ENCODE data around the gene CDKN2AIP.

- peak; percentile 28 for TF ChIP-seq CTCF (IDR thresholded peaks at IDR 0.05; ENCODE audit: insufficient read depth, low read length, poor library complexity, severe bottlenecking)
- TF ChIP-seq EZH2phosphoT487 (conservative IDR thresholded peaks at IDR 0.05; ENCODE audit: low read length) = no peak
Observed at GRCh38 chr4:183398298-183399125, 45.9 kb upstream of the CDKN2AIP start.

Measured in SU-DHL-6 (cell line).